Measurements from ENCODE around the gene BCAT1. TPM values are rescaled to one million over a fixed set of nuclear protein-coding genes. Genes with fewer than 3 reads are reported as not detected.

The BCAT1 gene
- total RNA-seq, 3 donors from 2014 or later (not counting 1 experiment from before 2014, with no cell fraction given) = 0.61 to 4.4 (median 1.3) TPM

DNA sequence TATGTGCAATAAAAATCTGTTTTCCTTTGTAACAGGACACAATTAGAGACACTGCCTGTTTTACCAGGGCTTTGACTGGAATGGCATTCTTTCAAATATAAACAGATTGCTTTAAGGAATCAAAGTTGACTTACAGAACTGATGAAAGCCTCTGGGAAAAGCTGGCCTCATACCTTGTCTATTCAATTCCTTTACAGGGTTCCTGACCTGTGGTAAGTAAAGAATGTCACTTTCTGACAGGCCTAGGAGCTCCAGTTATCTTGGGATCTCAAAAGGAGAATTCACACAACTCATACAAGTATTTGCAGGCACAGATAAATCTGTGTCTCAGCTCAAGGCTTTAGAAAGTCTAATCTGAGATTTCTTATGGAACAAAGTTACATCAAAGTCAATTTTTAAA, 88.4 kb downstream of the BCAT1 start:
- TF ChIP-seq, protein P1, sequence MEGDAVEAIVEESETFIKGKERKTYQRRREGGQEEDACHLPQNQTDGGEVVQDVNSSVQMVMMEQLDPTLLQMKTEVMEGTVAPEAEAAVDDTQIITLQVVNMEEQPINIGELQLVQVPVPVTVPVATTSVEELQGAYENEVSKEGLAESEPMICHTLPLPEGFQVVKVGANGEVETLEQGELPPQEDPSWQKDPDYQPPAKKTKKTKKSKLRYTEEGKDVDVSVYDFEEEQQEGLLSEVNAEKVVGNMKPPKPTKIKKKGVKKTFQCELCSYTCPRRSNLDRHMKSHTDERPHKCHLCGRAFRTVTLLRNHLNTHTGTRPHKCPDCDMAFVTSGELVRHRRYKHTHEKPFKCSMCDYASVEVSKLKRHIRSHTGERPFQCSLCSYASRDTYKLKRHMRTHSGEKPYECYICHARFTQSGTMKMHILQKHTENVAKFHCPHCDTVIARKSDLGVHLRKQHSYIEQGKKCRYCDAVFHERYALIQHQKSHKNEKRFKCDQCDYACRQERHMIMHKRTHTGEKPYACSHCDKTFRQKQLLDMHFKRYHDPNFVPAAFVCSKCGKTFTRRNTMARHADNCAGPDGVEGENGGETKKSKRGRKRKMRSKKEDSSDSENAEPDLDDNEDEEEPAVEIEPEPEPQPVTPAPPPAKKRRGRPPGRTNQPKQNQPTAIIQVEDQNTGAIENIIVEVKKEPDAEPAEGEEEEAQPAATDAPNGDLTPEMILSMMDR (IDR thresholded peaks at IDR 0.05) = no peak
- Histone ChIP-seq H3K27ac (ENCODE audit: low read length) (no peak overlapping the region), H3K36me3 (ENCODE audit: control insufficient read depth, insufficient read depth, low read length) (no peaks in the 10 kb centered on the region), H3K9me3 (ENCODE audit: control insufficient read depth, insufficient read depth, low read length) (no peaks in the 10 kb centered on the region), H3K27me3 (ENCODE audit: control insufficient read depth, insufficient read depth, low read length) (no peaks in the 10 kb centered on the region), H3K4me3 (ENCODE audit: low read length) (no peak overlapping the region), H3K4me1 (ENCODE audit: control insufficient read depth, insufficient read depth, low read length) (no peaks in the 10 kb centered on the region)
- Mint-ChIP-seq H3K4me3 (no peak overlapping the region), H3K36me3 (no peaks in the 10 kb centered on the region), H3K27me3 (ENCODE audit: low read depth in 2 of 2) (peaks cover 0 to 2% of the 10 kb centered on the region in 2 donors), H3K4me1 (peaks cover 0 to 6% of the 10 kb centered on the region in 2 donors), H3K27ac (no peak overlapping the region), H3K9me3 (no peaks in the 10 kb centered on the region)
- ATAC-seq (no peak), DNase-seq (no peak)
- intact Hi-C loops (cut with micrococcal nuclease) = no loop called here

GRCh38 chr12:24856541-24856940, 92.4 kb downstream of the BCAT1 start:
- Histone ChIP-seq H3K36me3 (ENCODE audit: control insufficient read depth, insufficient read depth, low read length) (no peaks in the 10 kb centered on the region), H3K9me3 (ENCODE audit: control insufficient read depth, insufficient read depth, low read length) (no peaks in the 10 kb centered on the region), H3K4me1 (ENCODE audit: control insufficient read depth, insufficient read depth, low read length) (no peaks in the 10 kb centered on the region), H3K4me3 (ENCODE audit: low read length) (no peak overlapping the region), H3K27me3 (ENCODE audit: control insufficient read depth, insufficient read depth, low read length) (no peaks in the 10 kb centered on the region), H3K27ac (ENCODE audit: low read length) (no peak overlapping the region)
- Mint-ChIP-seq H3K4me1 (no peaks in the 10 kb centered on the region), H3K9me3 (no peaks in the 10 kb centered on the region), H3K27me3 (ENCODE audit: low read depth in 2 of 2) (peaks cover 7 to 14% of the 10 kb centered on the region in 2 donors), H3K27ac (no peak overlapping the region), H3K4me3 (no peak overlapping the region), H3K36me3 (no peaks in the 10 kb centered on the region)
- DNase-seq = no peak
- intact Hi-C loops (cut with micrococcal nuclease) = no loop called here
- TF ChIP-seq, protein P1 (IDR thresholded peaks at IDR 0.05) = no peak
- WGBS (ENCODE audit: insufficient coverage) = 90% methylated on average over 3 of the region's 3 CpGs
- no peak for ATAC-seq

GRCh38 chr12:24854908-24855307, 94.0 kb downstream of the BCAT1 start:
- peaks cover 7 to 14% of the 10 kb centered on the region in 2 donors for H3K27me3 Mint-ChIP-seq (ENCODE audit: low read depth in 2 of 2)
- WGBS (ENCODE audit: insufficient coverage) = 57% methylated on average over 6 of the region's 6 CpGs
- H3K36me3 ChIP-seq (ENCODE audit: control insufficient read depth, insufficient read depth, low read length) = no peaks in the 10 kb centered on the region
- H3K4me3 Mint-ChIP-seq = no peak overlapping the region
- H3K27me3 ChIP-seq (ENCODE audit: control insufficient read depth, insufficient read depth, low read length) = no peaks in the 10 kb centered on the region
- ATAC-seq = no peak
- no peaks in the 10 kb centered on the region for H3K9me3 ChIP-seq (ENCODE audit: control insufficient read depth, insufficient read depth, low read length)
- H3K4me1 ChIP-seq (ENCODE audit: control insufficient read depth, insufficient read depth, low read length) = no peaks in the 10 kb centered on the region
- H3K36me3 Mint-ChIP-seq = no peaks in the 10 kb centered on the region
- DNase-seq = no peak
- TF ChIP-seq, protein P1 (IDR thresholded peaks at IDR 0.05) = no peak
- H3K9me3 Mint-ChIP-seq = no peaks in the 10 kb centered on the region
- no peak overlapping the region for H3K27ac Mint-ChIP-seq
- no peak overlapping the region for H3K27ac ChIP-seq (ENCODE audit: low read length)
- no peaks in the 10 kb centered on the region for H3K4me1 Mint-ChIP-seq
- H3K4me3 ChIP-seq (ENCODE audit: low read length) = no peak overlapping the region
- intact Hi-C loops (cut with micrococcal nuclease) = no loop called here

- TF ChIP-seq, protein P1 (IDR thresholded peaks at IDR 0.05) = no peak
- Histone ChIP-seq H3K27me3 (ENCODE audit: control insufficient read depth, insufficient read depth, low read length) (no peaks in the 10 kb centered on the region), H3K9me3 (ENCODE audit: control insufficient read depth, insufficient read depth, low read length) (no peaks in the 10 kb centered on the region), H3K4me1 (ENCODE audit: control insufficient read depth, insufficient read depth, low read length) (no peaks in the 10 kb centered on the region), H3K36me3 (ENCODE audit: control insufficient read depth, insufficient read depth, low read length) (no peaks in the 10 kb centered on the region), H3K4me3 (ENCODE audit: low read length) (no peak overlapping the region), H3K27ac (ENCODE audit: low read length) (no peak overlapping the region)
- no peaks in the 10 kb centered on the region for H3K36me3 Mint-ChIP-seq
- H3K9me3 Mint-ChIP-seq = no peaks in the 10 kb centered on the region
- DNase-seq (no peak), ATAC-seq (no peak)
- peaks cover 7 to 14% of the 10 kb centered on the region in 2 donors for H3K27me3 Mint-ChIP-seq (ENCODE audit: low read depth in 2 of 2)
- H3K27ac Mint-ChIP-seq = no peak overlapping the region
- intact Hi-C loops (cut with micrococcal nuclease) = no loop called here
- H3K4me1 Mint-ChIP-seq = no peaks in the 10 kb centered on the region
- WGBS (ENCODE audit: insufficient coverage) = 100% methylated on average over 1 of the region's 1 CpG
- no peak overlapping the region for H3K4me3 Mint-ChIP-seq
These were observed 94.9 kb downstream of the BCAT1 start for GRCh38 chr12:24854017-24854416.

All from natural killer cell (primary cell).